ENCODE results near the gene FAM193B.

DNA sequence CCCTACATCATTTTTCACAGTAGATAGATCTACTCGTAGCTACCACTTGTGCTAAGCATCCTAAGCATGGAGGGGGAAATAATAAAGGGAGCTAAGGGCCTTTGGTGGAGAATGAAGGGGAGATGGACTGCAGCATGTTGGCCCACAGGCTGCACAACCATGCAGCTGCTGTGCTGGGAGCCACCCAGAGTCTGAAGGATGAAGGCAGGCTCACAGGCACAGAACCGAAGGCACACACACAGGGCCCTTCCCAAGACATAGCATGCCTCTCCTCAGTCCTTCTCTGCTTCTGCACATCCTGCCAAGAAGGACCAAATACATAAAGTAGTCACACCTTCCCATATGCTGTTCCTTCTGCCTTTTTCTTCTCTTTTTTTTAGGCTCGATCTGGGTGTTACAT is 6.6 kb downstream of the FAM193B start:
- TF ChIP-seq, protein P1, sequence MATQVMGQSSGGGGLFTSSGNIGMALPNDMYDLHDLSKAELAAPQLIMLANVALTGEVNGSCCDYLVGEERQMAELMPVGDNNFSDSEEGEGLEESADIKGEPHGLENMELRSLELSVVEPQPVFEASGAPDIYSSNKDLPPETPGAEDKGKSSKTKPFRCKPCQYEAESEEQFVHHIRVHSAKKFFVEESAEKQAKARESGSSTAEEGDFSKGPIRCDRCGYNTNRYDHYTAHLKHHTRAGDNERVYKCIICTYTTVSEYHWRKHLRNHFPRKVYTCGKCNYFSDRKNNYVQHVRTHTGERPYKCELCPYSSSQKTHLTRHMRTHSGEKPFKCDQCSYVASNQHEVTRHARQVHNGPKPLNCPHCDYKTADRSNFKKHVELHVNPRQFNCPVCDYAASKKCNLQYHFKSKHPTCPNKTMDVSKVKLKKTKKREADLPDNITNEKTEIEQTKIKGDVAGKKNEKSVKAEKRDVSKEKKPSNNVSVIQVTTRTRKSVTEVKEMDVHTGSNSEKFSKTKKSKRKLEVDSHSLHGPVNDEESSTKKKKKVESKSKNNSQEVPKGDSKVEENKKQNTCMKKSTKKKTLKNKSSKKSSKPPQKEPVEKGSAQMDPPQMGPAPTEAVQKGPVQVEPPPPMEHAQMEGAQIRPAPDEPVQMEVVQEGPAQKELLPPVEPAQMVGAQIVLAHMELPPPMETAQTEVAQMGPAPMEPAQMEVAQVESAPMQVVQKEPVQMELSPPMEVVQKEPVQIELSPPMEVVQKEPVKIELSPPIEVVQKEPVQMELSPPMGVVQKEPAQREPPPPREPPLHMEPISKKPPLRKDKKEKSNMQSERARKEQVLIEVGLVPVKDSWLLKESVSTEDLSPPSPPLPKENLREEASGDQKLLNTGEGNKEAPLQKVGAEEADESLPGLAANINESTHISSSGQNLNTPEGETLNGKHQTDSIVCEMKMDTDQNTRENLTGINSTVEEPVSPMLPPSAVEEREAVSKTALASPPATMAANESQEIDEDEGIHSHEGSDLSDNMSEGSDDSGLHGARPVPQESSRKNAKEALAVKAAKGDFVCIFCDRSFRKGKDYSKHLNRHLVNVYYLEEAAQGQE (IDR thresholded peaks at IDR 0.05; ENCODE audit: insufficient read depth in 1 of 2, low read depth in 2 of 2, low read length in 1 of 2), result no peak
- TF ChIP-seq CTCF (IDR thresholded peaks at IDR 0.05) (no peak), POLR2AphosphoS5 (IDR thresholded peaks at IDR 0.05; ENCODE audit: low read depth, low read length) (no peak), TCF7L2 (IDR thresholded peaks at IDR 0.05; ENCODE audit: low read depth, low read length) (no peak), SIN3A (IDR thresholded peaks at IDR 0.05; ENCODE audit: borderline replicate concordance, insufficient read depth, low read depth, low read length) (no peak)

Data from Panc1 (cell line).